ENCODE data around the gene USP31.

USP31 gene
- 13.4 to 36.5 (median 29.1) reads per million in 9 experiments for total RNA-seq

- Mint-ChIP-seq H3K27ac (peak within 1 kb of the TSS; percentile 82 to 89), H3K4me1 (ENCODE audit: low read depth in 2 of 2) (peaks cover 18 to 25% of the 10 kb centered on the region in 2 donors), H3K4me3 (peak within 1 kb of the TSS; percentile 92), H3K9me3 (no peaks in the 10 kb centered on the region), H3K36me3 (ENCODE audit: insufficient read depth) (peaks cover 3% of the 10 kb centered on the region), H3K27me3 (peaks cover 11 to 13% of the 10 kb centered on the region in 2 donors)
- DNase-seq (peak; percentile 83 to 87 (median 85)), ATAC-seq (replicated peaks) (peak; percentile 93)
These were observed at the start of gene USP31 for GRCh38 chr16:23149267-23149992. Gene USP31 (minus strand): TSS chr16:23149452. CDS start chr16:23149270, 182 bp downstream.

GRCh38 chr16:23196539-23196938, 47.3 kb upstream of the USP31 start:
- DNase-seq: no peak
- Mint-ChIP-seq H3K9me3 (no peaks in the 10 kb centered on the region), H3K27ac (no peak overlapping the region), H3K4me1 (ENCODE audit: low read depth in 2 of 2) (peaks cover 0 to 3% of the 10 kb centered on the region in 2 donors), H3K27me3 (peaks cover 47 to 50% of the 10 kb centered on the region in 2 donors), H3K36me3 (ENCODE audit: insufficient read depth) (no peaks in the 10 kb centered on the region), H3K4me3 (no peak overlapping the region)
- no peak for ATAC-seq (replicated peaks)

GRCh38 chr16:23195366-23195978, 46.2 kb upstream of the USP31 start:
- Mint-ChIP-seq H3K9me3 (no peaks in the 10 kb centered on the region), H3K4me3 (no peak overlapping the region), H3K4me1 (ENCODE audit: low read depth in 2 of 2) (peaks cover 0 to 3% of the 10 kb centered on the region in 2 donors), H3K36me3 (ENCODE audit: insufficient read depth) (no peaks in the 10 kb centered on the region), H3K27ac (no peak overlapping the region), H3K27me3 (peaks cover 41 to 45% of the 10 kb centered on the region in 2 donors)
- DNase-seq: no peak
- no peak for ATAC-seq (replicated peaks)

- H3K27me3 Mint-ChIP-seq: peaks cover 37 to 41% of the 10 kb centered on the region in 2 donors
- no peaks in the 10 kb centered on the region for H3K9me3 Mint-ChIP-seq
- ATAC-seq (replicated peaks) (no peak), DNase-seq (no peak)
- H3K36me3 Mint-ChIP-seq (ENCODE audit: insufficient read depth): no peaks in the 10 kb centered on the region
- H3K27ac Mint-ChIP-seq: no peak overlapping the region
- H3K4me1 Mint-ChIP-seq (ENCODE audit: low read depth in 2 of 2): peaks cover 0 to 3% of the 10 kb centered on the region in 2 donors
- no peak overlapping the region for H3K4me3 Mint-ChIP-seq
These were observed 45.4 kb upstream of the USP31 start for GRCh38 chr16:23194497-23195221.

GRCh38 chr16:23188911-23189310, 39.7 kb upstream of the USP31 start:
- H3K27me3 Mint-ChIP-seq: peaks cover 46 to 70% of the 10 kb centered on the region in 2 donors
- H3K27ac Mint-ChIP-seq: no peak overlapping the region
- H3K4me3 Mint-ChIP-seq: no peak overlapping the region
- no peaks in the 10 kb centered on the region for H3K36me3 Mint-ChIP-seq (ENCODE audit: insufficient read depth)
- H3K9me3 Mint-ChIP-seq: no peaks in the 10 kb centered on the region
- ATAC-seq (replicated peaks) (no peak), DNase-seq (no peak)
- H3K4me1 Mint-ChIP-seq (ENCODE audit: low read depth in 2 of 2): peaks cover 0 to 2% of the 10 kb centered on the region in 2 donors

GRCh38 chr16:23187341-23187740, 38.1 kb upstream of the USP31 start:
- Mint-ChIP-seq H3K27me3 (peaks cover 40 to 73% of the 10 kb centered on the region in 2 donors), H3K9me3 (no peaks in the 10 kb centered on the region), H3K27ac (no peak overlapping the region), H3K4me1 (ENCODE audit: low read depth in 2 of 2) (peaks cover under 1 to 2% of the 10 kb centered on the region in 2 donors), H3K36me3 (ENCODE audit: insufficient read depth) (no peaks in the 10 kb centered on the region), H3K4me3 (no peak overlapping the region)
- DNase-seq: no peak
- ATAC-seq (replicated peaks): no peak

GRCh38 chr16:23186171-23186570, 36.9 kb upstream of the USP31 start:
- Mint-ChIP-seq H3K4me3 (no peak overlapping the region), H3K9me3 (no peaks in the 10 kb centered on the region), H3K27me3 (peaks cover 43 to 74% of the 10 kb centered on the region in 2 donors), H3K4me1 (ENCODE audit: low read depth in 2 of 2) (peaks cover 10 to 11% of the 10 kb centered on the region in 2 donors), H3K27ac (no peak overlapping the region), H3K36me3 (ENCODE audit: insufficient read depth) (no peaks in the 10 kb centered on the region)
- ATAC-seq (replicated peaks): no peak
- no peak for DNase-seq

GRCh38 chr16:23185656-23186055, 36.4 kb upstream of the USP31 start:
- no peaks in the 10 kb centered on the region for H3K9me3 Mint-ChIP-seq
- H3K36me3 Mint-ChIP-seq (ENCODE audit: insufficient read depth): no peaks in the 10 kb centered on the region
- ATAC-seq (replicated peaks): no peak
- peaks cover 10 to 11% of the 10 kb centered on the region in 2 donors for H3K4me1 Mint-ChIP-seq (ENCODE audit: low read depth in 2 of 2)
- no peak overlapping the region for H3K27ac Mint-ChIP-seq
- no peak overlapping the region for H3K4me3 Mint-ChIP-seq
- no peak for DNase-seq
- peaks cover 47 to 73% of the 10 kb centered on the region in 2 donors for H3K27me3 Mint-ChIP-seq

- peaks cover 56 to 78% of the 10 kb centered on the region in 2 donors for H3K27me3 Mint-ChIP-seq
- no peaks in the 10 kb centered on the region for H3K36me3 Mint-ChIP-seq (ENCODE audit: insufficient read depth)
- no peak for ATAC-seq (replicated peaks)
- no peaks in the 10 kb centered on the region for H3K9me3 Mint-ChIP-seq
- no peak for DNase-seq
- peak overlapping the region in 1 of 2 donors; percentile 31 for H3K4me3 Mint-ChIP-seq
- peaks cover 10 to 11% of the 10 kb centered on the region in 2 donors for H3K4me1 Mint-ChIP-seq (ENCODE audit: low read depth in 2 of 2)
- H3K27ac Mint-ChIP-seq: no peak overlapping the region
These were observed 34.3 kb upstream of the USP31 start for GRCh38 chr16:23183543-23183862.

- Mint-ChIP-seq H3K4me1 (ENCODE audit: low read depth in 2 of 2) (peaks cover 10 to 11% of the 10 kb centered on the region in 2 donors), H3K36me3 (ENCODE audit: insufficient read depth) (no peaks in the 10 kb centered on the region), H3K4me3 (peak within 1 kb of the TSS; percentile 62 to 81), H3K27me3 (peaks cover 56 to 80% of the 10 kb centered on the region in 2 donors), H3K27ac (peak within 1 kb of the TSS in 1 of 2 donors; percentile 37), H3K9me3 (no peaks in the 10 kb centered on the region)
- ATAC-seq (replicated peaks) (no peak), DNase-seq (no peak)
These were observed 33.7 kb upstream of the USP31 start, which contains the start of gene SCNN1G for GRCh38 chr16:23182679-23183542. Gene SCNN1G (plus strand): TSS chr16:23182745. CDS start chr16:23186272, 3,527 bp downstream.

GRCh38 chr16:23182206-23182678, 33.0 kb upstream of the USP31 start:
- ATAC-seq (replicated peaks) (peak; percentile 98), DNase-seq (peak; percentile 55 to 72 (median 63))
- Mint-ChIP-seq H3K4me1 (ENCODE audit: low read depth in 2 of 2) (peaks cover 8 to 11% of the 10 kb centered on the region in 2 donors), H3K9me3 (no peaks in the 10 kb centered on the region), H3K4me3 (peak overlapping the region; percentile 62 to 81), H3K27me3 (peaks cover 58 to 80% of the 10 kb centered on the region in 2 donors), H3K36me3 (ENCODE audit: insufficient read depth) (no peaks in the 10 kb centered on the region), H3K27ac (peak overlapping the region in 1 of 2 donors; percentile 37)

- H3K4me1 Mint-ChIP-seq (ENCODE audit: low read depth in 2 of 2): peaks cover 8 to 11% of the 10 kb centered on the region in 2 donors
- peak overlapping the region; percentile 62 to 81 for H3K4me3 Mint-ChIP-seq
- peak overlapping the region in 1 of 2 donors; percentile 37 for H3K27ac Mint-ChIP-seq
- no peak for DNase-seq
- H3K9me3 Mint-ChIP-seq: no peaks in the 10 kb centered on the region
- H3K36me3 Mint-ChIP-seq (ENCODE audit: insufficient read depth): no peaks in the 10 kb centered on the region
- H3K27me3 Mint-ChIP-seq: peaks cover 62 to 80% of the 10 kb centered on the region in 2 donors
- no peak for ATAC-seq (replicated peaks)
These were observed 32.3 kb upstream of the USP31 start for GRCh38 chr16:23181506-23181905.
